ENCODE measurements around the gene RPL22.

Gene RPL22

GRCh38 chr1:6152882-6153281, 46.5 kb downstream of the RPL22 start:
- no peak for TF ChIP-seq CTCF (IDR thresholded peaks at IDR 0.05; ENCODE audit: extremely low read depth, insufficient read depth, missing control alignments)
- DNase-seq (ENCODE audit: low spot score), result no peak
- in situ Hi-C loops (cut with MboI; ENCODE audit: low pct_unique_long_range_greater_than_20kb, low sequenced_read_pairs, unreplicated experiment), result no loop called here

- DNase-seq (ENCODE audit: low spot score), result no peak
- no peak for TF ChIP-seq CTCF (IDR thresholded peaks at IDR 0.05; ENCODE audit: extremely low read depth, insufficient read depth, missing control alignments)
- in situ Hi-C loops (cut with MboI; ENCODE audit: low pct_unique_long_range_greater_than_20kb, low sequenced_read_pairs, unreplicated experiment), result no loop called here
These were observed 47.2 kb downstream of the RPL22 start for GRCh38 chr1:6152181-6152580.

- DNase-seq (ENCODE audit: low spot score), result no peak
- in situ Hi-C loops (cut with MboI; ENCODE audit: low pct_unique_long_range_greater_than_20kb, low sequenced_read_pairs, unreplicated experiment), result no loop called here
- TF ChIP-seq CTCF (IDR thresholded peaks at IDR 0.05; ENCODE audit: extremely low read depth, insufficient read depth, missing control alignments), result no peak
These were observed 48.0 kb downstream of the RPL22 start for GRCh38 chr1:6151291-6151822.

GRCh38 chr1:6150006-6150938, 49.1 kb downstream of the RPL22 start:
- DNase-seq (ENCODE audit: low spot score), result no peak
- no peak for TF ChIP-seq CTCF (IDR thresholded peaks at IDR 0.05; ENCODE audit: extremely low read depth, insufficient read depth, missing control alignments)
- in situ Hi-C loops (cut with MboI; ENCODE audit: low pct_unique_long_range_greater_than_20kb, low sequenced_read_pairs, unreplicated experiment), result no loop called here

GRCh38 chr1:6149597-6149996, 49.8 kb downstream of the RPL22 start:
- TF ChIP-seq CTCF (IDR thresholded peaks at IDR 0.05; ENCODE audit: extremely low read depth, insufficient read depth, missing control alignments), result no peak
- DNase-seq (ENCODE audit: low spot score), result no peak
- in situ Hi-C loops (cut with MboI; ENCODE audit: low pct_unique_long_range_greater_than_20kb, low sequenced_read_pairs, unreplicated experiment), result no loop called here

- TF ChIP-seq CTCF (IDR thresholded peaks at IDR 0.05; ENCODE audit: extremely low read depth, insufficient read depth, missing control alignments), result no peak
- peak; percentile 79 for DNase-seq (ENCODE audit: low spot score)
- in situ Hi-C loops (cut with MboI; ENCODE audit: low pct_unique_long_range_greater_than_20kb, low sequenced_read_pairs, unreplicated experiment), result no loop called here
These were observed 50.7 kb downstream of the RPL22 start for GRCh38 chr1:6148497-6149241.

Measured in GM13977 (cell line).